ENCODE results near the gene FCSK.

FCSK gene

GRCh38 chr16:70527315-70527996 lies 73.1 kb downstream of the FCSK start (continued):
- no peak for TF ChIP-seq ZNF610 (tag by site-specific recombination; IDR thresholded peaks at IDR 0.05; ENCODE audit: borderline replicate concordance)
- TF ChIP-seq ZNF571 (tag by site-specific recombination; IDR thresholded peaks at IDR 0.05), result no peak
- TF ChIP-seq ZBTB17 (tag by site-specific recombination; IDR thresholded peaks at IDR 0.05), result peak; percentile 22; the same call in 1 of the 2 replicates
- TF ChIP-seq ZNF580 (tag by site-specific recombination; IDR thresholded peaks at IDR 0.05), result no peak

GRCh38 chr16:70529051-70529777 lies 74.8 kb downstream of the FCSK start:
- Histone ChIP-seq H3K4me1 (ENCODE audit: control insufficient read depth, insufficient read depth, low read length) (peaks cover 8% of the 10 kb centered on the region), H3K36me3 (ENCODE audit: control insufficient read depth in 2 of 2, insufficient read depth in 1 of 2, low read length in 2 of 2) (peaks cover 47 to 87% of the 10 kb centered on the region in 2 experiments), H3K9me3 (ENCODE audit: control insufficient read depth, insufficient read depth, low read depth, low read length) (no peaks in the 10 kb centered on the region), H3K27ac (ENCODE audit: extremely low read depth, low read depth, low read length) (no peak overlapping the region), H3K4me3 (ENCODE audit: low read depth, low read length) (no peak overlapping the region)
- POLR2A ChIA-PET, result no interaction called here
- CTCF ChIA-PET, result interaction anchor here (0.6 to 1.5 kb wide), 5 partner anchors 24 to 103 kb away, joined by 3 to 5 read pairs (median 3); no protein-coding TSS in a partner anchor
- TF ChIP-seq ZNF660 (tag by site-specific recombination; IDR thresholded peaks at IDR 0.05), result 0 out of 2 replicates have a peak, but pooled peaks have one; percentile 27
- TF ChIP-seq ZNF654 (tag by site-specific recombination; IDR thresholded peaks at IDR 0.05; ENCODE audit: low read depth), result peak; percentile 20; the same call in 1 of the 2 replicates
- TF ChIP-seq ZNF692 (tag by site-specific recombination; IDR thresholded peaks at IDR 0.05), result peak; percentile 62; the same call in 1 of the 2 replicates
- no peak for TF ChIP-seq ZNF645 (tag by site-specific recombination; IDR thresholded peaks at IDR 0.05)

All from HEK293 (cell line).